Heart right ventricle (tissue), 16 donors: Measurements from ENCODE around the gene RHEX. TPM values are rescaled to one million over a fixed set of nuclear protein-coding genes. Genes with fewer than 3 reads are reported as not detected.

Source experiments
- ATAC-seq, 8 donors: fragments of 200-7000 bp; cut with Tn5 transposase; one replicate each; pipeline ENCODE4 v1.9.1; 2020; ENCODE audit warnings: mild to moderate bottlenecking in 8 of 8, moderate library complexity in 8 of 8, moderate number of reproducible peaks in 1 of 8
- DNase-seq, 2 donors: peaks; one replicate each; pipeline ENCODE4 v3.0.0-alpha.2; 2020
- H3K27ac ChIP-seq, 10 donors: fragments of 200-600 bp; sonication (generic) in 2 of 10; one replicate each; pipeline versions ENCODE4 v1.5.0 to v1.8.0; 2020 to 2022; ENCODE audit warnings: mild to moderate bottlenecking in 3 of 10
- H3K27me3 ChIP-seq, 7 donors: fragments of 200-600 bp; one replicate each; pipeline ENCODE4 v1.8.0; 2021 to 2022; ENCODE audit warnings: mild to moderate bottlenecking in 2 of 7
- H3K36me3 ChIP-seq, 9 donors: fragments of 200-600 bp; sonication (generic) in 1 of 9; one replicate each; pipeline versions ENCODE4 v1.5.0 to v1.8.0; 2020 to 2022; ENCODE audit warnings: mild to moderate bottlenecking in 2 of 9
- H3K4me1 ChIP-seq, 9 donors: fragments of 200-600 bp; sonication (generic) in 1 of 9; one replicate each; pipeline versions ENCODE4 v1.5.0 to v1.8.0; 2020 to 2022; ENCODE audit warnings: mild to moderate bottlenecking in 4 of 9
- H3K4me3 ChIP-seq, 10 donors: fragments of 200-600 bp; sonication (generic) in 2 of 10; one replicate each; pipeline versions ENCODE4 v1.5.0 to v1.8.0; 2020 to 2022; ENCODE audit warnings: mild to moderate bottlenecking in 7 of 10, moderate library complexity in 2 of 10
- H3K9me3 ChIP-seq, 11 donors: fragments of 200-600 bp in 10 of 11; sonication (generic) in 2 of 11; one replicate each; pipeline versions ENCODE4 v1.5.0 to v1.8.0; 2013 to 2022; ENCODE audit warnings: mild to moderate bottlenecking in 2 of 11, control low read depth in 1 of 11, moderate library complexity in 1 of 11
- whole genome bisulfite sequencing, 2 donors: extraction: QIAGEN DNeasy Blood & Tissue Kit; methylation state at CpG; one replicate each; pipeline ENCODE4 v1.1.7; 2013; ENCODE audit warnings: inconsistent platforms in 1 of 2; 5-methylcytosine and 5-hydroxymethylcytosine counted together
- intact Hi-C, 10 donors: fragments of 100-400 bp; cut with DNase I; formaldehyde crosslinking; loops; one replicate each; pipeline versions ENCODE4 v1.11.1 to v1.14.2; 2022
- polyA plus RNA-seq, 2 donors: library from polyadenylated mRNA; stranded (reverse); fragments of 200-250 nt; gene quantifications; one replicate each; pipeline ENCODE4 v1.2.3, GENCODE V29; 2013
- total RNA-seq, 10 donors: library from RNA; stranded (reverse); fragmentation: NEBNext Ultra II Directional in 3 of 10; extraction: Animal tissue kit (Norgen Biotek cat#: 25700) in 3 of 10; gene quantifications; one replicate each; pipeline versions ENCODE4 v1.2.1 to v1.2.4, GENCODE V29; 2021 to 2023
- TF ChIP-seq, protein P1 (sequence below), 9 donors: fragments of 200-600 bp; sonication (generic) in 2 of 9; IDR thresholded peaks; one replicate each; pipeline versions ENCODE4 v1.5.0 to v1.8.0; 2021 to 2022; ENCODE audit warnings: antibody characterized with exemption in 9 of 9, mild to moderate bottlenecking in 5 of 9, moderate library complexity in 1 of 9
- donor health status: Arrhythmogenic right ventricular cardiomyopathy.
- donor health status: ischemic (EF 13 %, LVEDD 7.1; RV severe dilation, severe dysfunction).
- donor health status: healthy with polysubstance abuse.
- donor health status: DM: no; HTN: yes; CAD: no.
- donor health status: DM: no; HTN: no; CAD: no.
- donor health status: ischemic (EF 25% LVEDD 6.9; RV normal size, moderate dysfunction).
- donor health status: ischemic (EF 25% LVEDD 5.7; RV mildly dilated, moderate dysfunction).
- donor health status: healthy.
- donor health status: DM: yes; HTN: yes; CAD: no.
- donor health status: Ischemic cardiomyopathy.
- donor health status: ischemic (EF 35%, LVEDD 5.7; RV mildly dilated, moderate dysfunction).
- donor health status: nonischemic (EF 11% LVEDD 7.7; RV severe dilation, severe dysfunction).
- donor health status: DM: yes; HTN: yes; CAD: no.
- donor health status: PGD.
- donor health status: ischemic (EF 29% LVEDD 5.4; RV normal size, mild dysfunction).
- donor health status: nonischemic (EF 23%, LVEDD 6.1; RV moderate dilation, normal function).

The RHEX gene
- total and polyA plus RNA-seq, 12 donors: 0.22 to 1.2 TPM; not detected in 10

DNA sequence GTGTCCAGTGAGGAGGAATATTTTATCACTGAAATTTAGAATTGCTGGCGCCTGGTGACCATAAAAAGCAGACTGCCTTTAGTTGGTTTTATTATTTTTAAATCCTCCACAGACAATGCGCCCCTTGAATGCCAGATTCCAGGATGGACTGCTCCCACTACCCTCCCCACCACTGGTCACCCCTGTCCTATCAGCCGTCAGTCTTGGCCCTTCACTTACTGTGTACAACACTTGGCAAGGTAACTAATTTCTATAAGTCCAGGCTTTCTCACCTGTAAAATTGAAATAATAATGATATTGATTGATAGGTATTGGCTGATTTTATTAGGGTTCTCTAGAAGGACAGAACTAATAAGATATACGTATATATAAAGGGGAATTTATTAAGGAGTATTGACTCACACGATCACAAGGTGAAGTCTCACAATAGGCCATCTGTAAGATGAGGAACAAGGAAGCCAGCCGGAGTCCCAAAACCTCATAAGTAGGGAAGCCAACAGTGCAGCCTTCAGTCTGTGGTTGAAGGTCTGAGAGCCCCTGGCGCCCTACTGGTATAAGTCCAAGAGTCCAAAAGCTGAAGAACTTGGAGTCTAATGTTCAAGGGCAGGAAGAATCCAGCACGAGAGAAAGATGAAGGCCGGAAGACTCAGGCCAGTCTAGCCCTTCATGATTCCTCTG, 17.8 kb downstream of the RHEX start:
- ATAC-seq: no peak
- Histone ChIP-seq H3K4me1 (peaks cover 0 to 17% (median 11%) of the 10 kb centered on the region in 9 donors), H3K36me3 (no peaks in the 10 kb centered on the region), H3K4me3 (no peak overlapping the region), H3K9me3 (no peaks in the 10 kb centered on the region), H3K27me3 (no peaks in the 10 kb centered on the region), H3K27ac (no peak overlapping the region)
- 80 to 81% methylated on average over 9 of the region's 9 CpGs for WGBS, 2 donors
- intact Hi-C loops: no loop called here
- TF ChIP-seq, protein P1, sequence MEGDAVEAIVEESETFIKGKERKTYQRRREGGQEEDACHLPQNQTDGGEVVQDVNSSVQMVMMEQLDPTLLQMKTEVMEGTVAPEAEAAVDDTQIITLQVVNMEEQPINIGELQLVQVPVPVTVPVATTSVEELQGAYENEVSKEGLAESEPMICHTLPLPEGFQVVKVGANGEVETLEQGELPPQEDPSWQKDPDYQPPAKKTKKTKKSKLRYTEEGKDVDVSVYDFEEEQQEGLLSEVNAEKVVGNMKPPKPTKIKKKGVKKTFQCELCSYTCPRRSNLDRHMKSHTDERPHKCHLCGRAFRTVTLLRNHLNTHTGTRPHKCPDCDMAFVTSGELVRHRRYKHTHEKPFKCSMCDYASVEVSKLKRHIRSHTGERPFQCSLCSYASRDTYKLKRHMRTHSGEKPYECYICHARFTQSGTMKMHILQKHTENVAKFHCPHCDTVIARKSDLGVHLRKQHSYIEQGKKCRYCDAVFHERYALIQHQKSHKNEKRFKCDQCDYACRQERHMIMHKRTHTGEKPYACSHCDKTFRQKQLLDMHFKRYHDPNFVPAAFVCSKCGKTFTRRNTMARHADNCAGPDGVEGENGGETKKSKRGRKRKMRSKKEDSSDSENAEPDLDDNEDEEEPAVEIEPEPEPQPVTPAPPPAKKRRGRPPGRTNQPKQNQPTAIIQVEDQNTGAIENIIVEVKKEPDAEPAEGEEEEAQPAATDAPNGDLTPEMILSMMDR (IDR thresholded peaks at IDR 0.05): no peak
- no peak for DNase-seq

DNA sequence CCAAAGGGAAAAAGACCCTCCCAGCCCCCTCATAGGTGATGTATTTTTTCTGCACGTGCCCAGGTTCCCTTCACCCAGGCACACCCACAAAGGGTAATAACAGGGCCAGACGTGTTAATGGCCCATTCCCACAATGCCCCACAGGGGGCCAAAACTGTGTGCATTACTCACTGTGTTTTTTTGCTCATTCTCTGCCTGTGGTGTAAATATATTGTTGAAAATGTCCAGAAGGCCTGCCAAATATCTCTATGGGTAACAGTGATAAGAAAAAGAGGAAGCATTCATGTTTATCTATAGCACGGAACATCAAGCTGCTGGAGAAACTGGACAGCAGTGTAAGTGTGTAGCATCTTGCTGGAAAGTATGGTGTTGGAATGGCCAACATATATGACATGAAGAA, 21.9 kb downstream of the RHEX start:
- no peaks in the 10 kb centered on the region for H3K9me3 ChIP-seq
- no peaks in the 10 kb centered on the region for H3K4me1 ChIP-seq
- intact Hi-C loops: no loop called here
- H3K27me3 ChIP-seq: peaks cover 0 to 6% (median 0%) of the 10 kb centered on the region in 7 donors
- ATAC-seq (no peak), DNase-seq (no peak)
- H3K27ac ChIP-seq: no peak overlapping the region
- H3K36me3 ChIP-seq: no peaks in the 10 kb centered on the region
- TF ChIP-seq, protein P1 (IDR thresholded peaks at IDR 0.05): peak in 1 of 9 donors; percentile 13
- H3K4me3 ChIP-seq: no peak overlapping the region
- 50 to 52% methylated on average over 3 of the region's 3 CpGs for WGBS, 2 donors

DNA sequence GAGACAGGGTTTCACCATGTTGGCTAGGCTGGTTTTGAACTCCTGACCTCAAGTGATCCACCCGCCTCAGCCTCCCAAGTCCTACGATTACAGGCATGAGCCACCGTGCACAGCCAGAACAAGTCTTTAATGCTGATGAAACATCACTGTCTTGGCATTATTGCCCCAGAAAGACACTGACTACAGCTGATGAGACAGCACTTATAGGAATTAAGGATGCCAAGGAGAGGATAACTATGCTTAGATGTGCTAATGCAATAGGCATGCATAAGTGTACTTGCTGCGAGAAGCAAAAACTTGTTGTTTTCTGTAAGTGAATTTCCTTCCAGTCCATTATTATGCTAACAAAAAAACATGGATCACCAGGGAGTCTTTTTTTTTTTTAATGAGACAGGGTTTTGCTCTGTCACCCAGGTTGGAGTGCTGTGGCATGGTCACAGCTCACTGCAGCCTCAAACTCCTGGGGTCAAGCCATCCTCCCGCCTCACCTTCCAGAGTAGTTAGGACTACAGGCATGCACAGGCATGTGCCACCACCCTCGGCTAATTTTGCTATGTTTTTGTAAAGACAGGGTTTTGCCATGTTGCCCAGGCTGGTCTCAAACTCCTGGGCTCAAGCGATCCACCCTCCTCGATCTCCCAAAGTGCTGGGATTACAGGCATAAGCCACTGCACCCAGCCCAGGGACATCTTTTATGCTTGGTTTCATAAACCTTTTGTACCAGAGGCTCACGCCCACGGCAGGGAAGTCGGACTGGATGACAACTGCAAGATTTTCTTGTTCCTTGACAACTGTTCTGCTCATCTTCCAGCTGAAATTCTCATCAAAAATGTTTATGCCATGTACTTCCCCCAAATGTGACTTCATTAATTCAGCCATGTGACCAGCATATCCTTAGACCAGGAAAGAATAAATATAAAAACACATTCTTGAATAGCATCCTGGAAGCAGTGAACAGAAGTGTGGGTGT, 23.1 kb downstream of the RHEX start:
- intact Hi-C loops: no loop called here
- 76 to 79% methylated on average over 11 of the region's 11 CpGs for WGBS, 2 donors
- ATAC-seq (no peak), DNase-seq (no peak)
- no peaks in the 10 kb centered on the region for H3K4me1 ChIP-seq
- no peaks in the 10 kb centered on the region for H3K36me3 ChIP-seq
- no peak overlapping the region for H3K4me3 ChIP-seq
- peaks cover 0 to 6% (median 0%) of the 10 kb centered on the region in 7 donors for H3K27me3 ChIP-seq
- H3K9me3 ChIP-seq: no peaks in the 10 kb centered on the region
- H3K27ac ChIP-seq: no peak overlapping the region
- TF ChIP-seq, protein P1 (IDR thresholded peaks at IDR 0.05): no peak

DNA sequence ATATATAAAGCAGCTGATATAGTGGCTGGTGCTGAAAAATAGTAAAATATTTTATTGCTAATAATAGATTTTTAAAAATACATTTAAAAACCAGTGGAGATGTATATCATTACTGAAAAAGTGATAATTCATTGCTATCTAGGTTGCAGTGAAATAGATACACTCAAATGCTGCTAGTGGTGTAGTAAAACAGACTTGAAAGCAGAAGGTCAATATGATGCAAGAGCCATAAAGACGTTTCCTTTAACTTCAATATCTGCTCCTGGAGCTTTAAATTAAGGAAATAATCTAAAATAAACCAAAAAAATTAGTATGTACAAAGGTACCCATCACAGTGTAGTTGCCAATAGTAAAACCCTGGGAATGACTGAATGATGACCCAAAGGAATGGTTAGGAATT, 26.2 kb downstream of the RHEX start:
- DNase-seq (no peak), ATAC-seq (no peak)
- WGBS, 2 donors: 70 to 73% methylated on average over 1 of the region's 1 CpG
- Histone ChIP-seq H3K27me3 (peaks cover 0 to 6% (median 0%) of the 10 kb centered on the region in 7 donors), H3K9me3 (no peaks in the 10 kb centered on the region), H3K4me1 (peaks cover 0 to 8% (median 0%) of the 10 kb centered on the region in 9 donors), H3K27ac (no peak overlapping the region), H3K36me3 (no peaks in the 10 kb centered on the region), H3K4me3 (no peak overlapping the region)
- TF ChIP-seq, protein P1 (IDR thresholded peaks at IDR 0.05): no peak
- intact Hi-C loops: no loop called here
